HG03280 (cell line): ENCODE results near the gene DNAAF8.

Source experiments
- ATAC-seq: cut with Tn5 transposase; IDR thresholded peaks from one replicate; pipeline ENCODE4 v1.9.1; 2021; ENCODE audit warnings: mild to moderate bottlenecking, moderate library complexity; ENCODE audit not compliant: unreplicated experiment

DNAAF8 gene

GRCh38 chr16:4695473-4696171 lies 38.7 kb upstream of the DNAAF8 start:
- no peak for ATAC-seq

- no peak for ATAC-seq
Measured at GRCh38 chr16:4696172-4696904, 38.0 kb upstream of the DNAAF8 start.

GRCh38 chr16:4696905-4697847 lies 37.2 kb upstream of the DNAAF8 start:
- no peak for ATAC-seq

- no peak for ATAC-seq
Measured at GRCh38 chr16:4697848-4698291, 36.5 kb upstream of the DNAAF8 start.

- ATAC-seq: no peak
Measured at GRCh38 chr16:4698321-4699045, 35.9 kb upstream of the DNAAF8 start.

GRCh38 chr16:4699046-4699556 lies 35.2 kb upstream of the DNAAF8 start:
- ATAC-seq: no peak

- ATAC-seq: no peak
Measured at GRCh38 chr16:4700380-4700996, 33.8 kb upstream of the DNAAF8 start.

- ATAC-seq: no peak
Measured at GRCh38 chr16:4700997-4701743, 33.2 kb upstream of the DNAAF8 start.

GRCh38 chr16:4701791-4702465 lies 32.4 kb upstream of the DNAAF8 start:
- no peak for ATAC-seq

- no peak for ATAC-seq
Measured at GRCh38 chr16:4702466-4702808, 31.9 kb upstream of the DNAAF8 start.

- no peak for ATAC-seq
Measured at GRCh38 chr16:4703906-4704305, 30.4 kb upstream of the DNAAF8 start.

- ATAC-seq: no peak
Measured at GRCh38 chr16:4704491-4704890, 29.8 kb upstream of the DNAAF8 start.

GRCh38 chr16:4704913-4705312 lies 29.4 kb upstream of the DNAAF8 start:
- no peak for ATAC-seq

- ATAC-seq: no peak
Measured at GRCh38 chr16:4706871-4707270, 27.5 kb upstream of the DNAAF8 start.

GRCh38 chr16:4709481-4709880 lies 24.9 kb upstream of the DNAAF8 start:
- no peak for ATAC-seq

- ATAC-seq: no peak
Measured at GRCh38 chr16:4713663-4714501, 20.5 kb upstream of the DNAAF8 start.

- no peak for ATAC-seq
Measured at GRCh38 chr16:4714996-4715395, 19.3 kb upstream of the DNAAF8 start.

- ATAC-seq: no peak
Measured at GRCh38 chr16:4718466-4718865, 15.9 kb upstream of the DNAAF8 start.
